GM18505 (cell line): Measurements from ENCODE around the gene GAL3ST2.

Experiments used
- ATAC-seq: cut with Tn5 transposase; IDR thresholded peaks from one replicate; pipeline ENCODE4 v1.9.1; 2021; ENCODE audit not compliant: unreplicated experiment
- POLR2A ChIP-seq: IDR thresholded peaks from 4 replicates; pipeline ENCODE4 v1.6.1; 2011; ENCODE audit warnings: borderline replicate concordance; ENCODE audit not compliant: insufficient read depth, insufficient read length; ENCODE audit errors: extremely low read depth

Gene GAL3ST2

GRCh38 chr2:241844831-241845578 lies 68.4 kb downstream of the GAL3ST2 start:
- TF ChIP-seq POLR2A: no peak
- no peak for ATAC-seq

- TF ChIP-seq POLR2A: no peak
- no peak for ATAC-seq
Observed at GRCh38 chr2:241846406-241846805, 69.8 kb downstream of the GAL3ST2 start.

- no peak for TF ChIP-seq POLR2A
Observed at GRCh38 chr2:241848761-241849615, 72.4 kb downstream of the GAL3ST2 start.

GRCh38 chr2:241849616-241850543 lies 73.3 kb downstream of the GAL3ST2 start:
- no peak for TF ChIP-seq POLR2A
- ATAC-seq: no peak

More at GRCh38 chr2:241848761-241849615, 72.4 kb downstream of the GAL3ST2 start:
- ATAC-seq: no peak

GRCh38 chr2:241850544-241851324 lies 74.1 kb downstream of the GAL3ST2 start:
- no peak for ATAC-seq
- TF ChIP-seq POLR2A: no peak

GRCh38 chr2:241851325-241852115 lies 74.9 kb downstream of the GAL3ST2 start:
- no peak for TF ChIP-seq POLR2A
- no peak for ATAC-seq

GRCh38 chr2:241852116-241852980 lies 75.7 kb downstream of the GAL3ST2 start:
- no peak for TF ChIP-seq POLR2A
- no peak for ATAC-seq

- ATAC-seq: no peak
- no peak for TF ChIP-seq POLR2A
Observed at GRCh38 chr2:241852981-241853631, 76.5 kb downstream of the GAL3ST2 start.
